GM21447 (cell line): Measurements from ENCODE around the gene PGAM1.
A peak's percentile ranks its signal among the peaks of the same experiment; 100 is the strongest.
"Not testable (repeated sequence)": the region's sequence is repeated elsewhere in the genome, so short reads cannot be mapped to it uniquely, and the experiment has no call there.

Source experiments
- ATAC-seq: cut with Tn5 transposase; IDR thresholded peaks from one replicate; pipeline ENCODE4 v1.9.1; 2021; ENCODE audit not compliant: unreplicated experiment

Gene PGAM1

DNA sequence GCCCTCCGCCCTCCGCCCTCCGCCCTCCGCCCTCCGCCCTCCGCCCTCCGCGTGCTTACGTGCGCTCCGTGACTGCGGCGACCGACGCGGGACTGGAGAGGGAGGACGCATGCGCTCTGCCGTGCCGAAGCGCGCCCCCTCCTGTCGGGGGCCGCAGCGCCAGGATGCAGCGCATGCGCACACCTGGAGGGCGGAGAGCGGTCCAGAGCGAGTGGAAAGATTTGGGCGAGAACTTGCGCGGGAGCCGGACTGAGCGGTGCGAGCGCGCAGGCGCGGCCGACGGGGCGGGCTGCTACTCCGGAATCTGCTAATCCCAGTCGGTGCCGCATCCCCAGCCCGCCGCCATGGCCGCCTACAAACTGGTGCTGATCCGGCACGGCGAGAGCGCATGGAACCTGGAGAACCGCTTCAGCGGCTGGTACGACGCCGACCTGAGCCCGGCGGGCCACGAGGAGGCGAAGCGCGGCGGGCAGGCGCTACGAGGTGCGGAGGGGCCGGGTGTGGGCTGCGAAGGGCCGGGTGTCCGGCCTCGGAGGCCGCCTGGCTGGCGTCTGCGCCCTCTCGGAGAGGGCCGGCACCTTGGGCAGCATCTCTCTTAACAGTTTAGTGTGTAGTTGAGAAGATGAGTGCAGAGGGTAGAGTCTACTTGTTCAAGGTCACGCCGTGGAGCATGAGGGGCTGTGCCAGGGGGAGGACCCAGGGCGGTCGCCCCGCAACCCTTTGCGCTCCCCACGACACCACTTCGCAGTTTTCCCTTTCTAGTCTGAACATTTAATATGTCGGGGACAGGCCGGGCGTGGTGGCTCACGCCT is at the start of gene PGAM1:
PGAM1 (plus strand) TSS at position 228 of the 812 bp plus-strand sequence; CDS start at position 345, 117 bp downstream.
- peak; percentile 75 for ATAC-seq

DNA sequence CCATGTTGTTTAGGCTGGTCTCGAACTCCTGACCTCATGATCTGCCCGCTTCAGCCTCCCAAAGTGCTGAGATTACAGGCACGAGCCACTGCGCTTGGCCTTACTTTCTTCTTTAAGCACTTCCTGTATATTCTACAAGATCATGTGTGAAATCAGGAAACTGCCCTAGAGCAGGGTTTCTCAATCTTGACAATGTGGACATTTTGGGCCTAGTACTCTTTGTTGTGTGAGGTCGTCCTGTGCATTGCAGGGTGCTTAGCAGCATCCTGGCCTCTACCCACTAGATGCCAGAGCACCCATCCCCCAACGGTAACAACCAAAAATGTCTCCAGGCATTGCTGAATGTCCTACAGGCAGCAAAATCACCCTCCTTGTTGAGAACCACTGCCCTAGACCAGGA is 49.6 kb upstream of the PGAM1 start:
- ATAC-seq = no peak

DNA sequence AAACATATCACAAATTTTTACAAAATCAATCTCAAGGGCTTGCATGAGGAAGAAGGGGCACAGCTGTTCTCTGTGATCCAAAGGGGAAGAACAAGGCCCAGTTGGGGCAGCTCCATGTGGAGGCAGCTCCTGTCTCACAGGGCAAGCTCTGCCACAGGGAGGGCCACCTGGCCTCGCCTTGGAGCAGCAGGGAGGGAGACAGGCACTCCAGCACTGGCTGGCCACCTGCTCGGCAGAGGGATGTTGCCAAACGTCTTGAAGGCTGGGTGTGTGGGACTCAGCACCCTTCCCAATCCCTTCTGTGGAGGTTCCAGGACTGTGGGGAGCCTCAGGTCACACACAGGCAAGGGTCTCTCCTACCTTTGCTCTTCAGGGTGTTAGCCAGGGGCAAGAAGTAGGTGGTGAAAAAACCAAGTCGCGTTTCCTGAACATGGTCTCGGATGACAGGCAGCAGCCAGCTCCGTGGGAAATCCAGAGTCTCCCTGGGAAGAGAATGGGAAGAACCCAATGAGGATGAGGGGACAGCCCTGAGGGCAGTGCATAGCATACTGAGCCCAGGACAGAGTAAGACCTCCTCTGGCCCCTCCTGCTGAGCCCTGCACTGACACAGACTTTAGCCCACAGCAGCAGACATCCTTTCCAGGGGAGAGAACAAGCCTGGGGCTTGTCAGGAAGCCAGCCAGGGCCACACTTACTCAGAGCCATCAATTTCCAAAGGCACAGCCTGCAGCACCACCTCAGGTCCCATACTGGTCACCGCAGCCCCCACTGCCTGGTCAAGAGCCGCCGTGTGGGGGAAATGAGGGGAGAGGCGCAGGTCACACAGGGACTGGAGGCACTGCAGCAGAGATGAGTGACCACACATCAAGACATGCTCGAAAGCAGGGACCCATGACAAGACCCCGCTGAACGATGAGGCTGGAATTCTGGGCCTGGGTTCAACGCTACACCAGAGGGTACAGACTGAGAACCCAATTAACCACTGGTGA is 46.8 kb upstream of the PGAM1 start:
- ATAC-seq = no peak

DNA sequence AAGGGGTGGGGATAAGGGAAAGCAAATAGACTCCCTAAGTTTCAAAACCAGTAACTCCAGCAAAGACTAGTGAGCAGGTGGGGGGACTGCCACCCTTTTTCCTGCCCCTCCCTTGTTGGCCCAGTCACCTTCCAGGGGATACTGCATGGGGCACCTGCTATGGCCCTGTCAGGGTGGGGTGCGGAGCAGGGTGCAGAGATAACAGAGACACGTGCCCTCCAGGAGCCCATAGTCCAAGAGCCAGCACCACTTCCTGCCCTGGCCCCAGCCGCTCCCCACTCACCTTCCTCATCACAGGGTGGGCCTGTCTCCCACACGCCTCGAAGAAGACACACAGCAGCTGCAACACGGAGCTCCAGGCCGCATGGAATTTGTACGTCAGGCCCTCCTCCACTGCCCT is 45.5 kb upstream of the PGAM1 start:
- ATAC-seq = no peak

DNA sequence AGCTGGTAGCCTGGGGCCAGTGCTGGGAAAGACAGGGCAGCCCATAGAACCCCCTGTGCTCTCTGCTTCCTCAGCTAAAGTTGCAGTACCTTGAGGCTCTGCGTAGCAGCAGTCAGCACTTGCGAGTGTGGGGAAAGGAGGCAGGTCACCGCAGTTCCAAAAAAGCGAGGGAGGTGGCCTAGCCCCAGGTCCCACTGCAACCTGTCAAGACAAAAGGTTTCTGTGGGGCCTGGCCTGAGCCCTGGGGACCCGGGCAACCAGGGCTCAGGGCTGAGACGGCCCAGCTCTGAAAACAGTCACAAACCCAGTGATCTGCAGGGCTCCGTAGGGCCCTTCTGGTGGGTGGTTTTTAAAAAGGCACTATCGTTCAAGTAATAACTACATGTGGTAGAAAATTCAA is 44.4 kb upstream of the PGAM1 start:
- ATAC-seq = no peak

DNA sequence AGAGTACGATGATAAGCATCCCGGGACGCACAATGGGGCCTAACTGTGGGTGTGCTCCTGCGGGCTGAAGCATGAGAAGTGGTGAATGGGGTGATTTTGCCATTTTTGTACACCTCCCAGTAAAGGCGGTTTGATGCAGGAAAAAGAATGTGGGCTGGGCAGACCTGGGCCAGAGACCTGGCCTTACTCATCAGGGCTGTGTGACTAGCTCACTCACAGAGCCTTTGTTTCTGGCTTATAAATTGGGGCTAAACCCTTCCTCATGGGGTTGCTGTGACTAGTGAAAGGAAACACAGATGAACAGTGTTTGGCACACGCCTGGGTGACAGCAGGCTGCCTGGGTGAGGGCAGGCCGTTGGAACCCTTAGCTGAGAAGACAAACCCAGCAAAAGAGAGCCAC is 42.8 kb upstream of the PGAM1 start:
- ATAC-seq = no peak

DNA sequence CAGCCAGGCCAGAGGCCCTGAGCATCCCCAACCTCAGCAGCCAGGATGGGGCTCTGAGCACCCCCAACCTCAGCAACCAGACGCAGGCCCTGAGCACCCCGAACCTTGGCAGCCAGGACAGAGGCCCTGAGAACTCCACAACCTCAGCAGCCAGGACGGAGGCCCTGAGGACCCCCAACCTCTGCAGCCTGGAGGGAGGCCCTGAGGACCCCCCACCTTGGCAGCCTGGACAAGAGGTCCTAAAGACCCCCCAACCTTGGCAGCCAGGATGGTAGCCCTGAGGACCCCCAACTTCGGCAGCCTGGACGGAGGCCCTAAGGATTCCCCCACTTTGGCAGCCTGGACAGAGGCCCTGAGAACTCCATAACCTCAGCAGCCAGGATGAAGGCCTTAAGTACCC is 41.8 kb upstream of the PGAM1 start:
- ATAC-seq = no peak

DNA sequence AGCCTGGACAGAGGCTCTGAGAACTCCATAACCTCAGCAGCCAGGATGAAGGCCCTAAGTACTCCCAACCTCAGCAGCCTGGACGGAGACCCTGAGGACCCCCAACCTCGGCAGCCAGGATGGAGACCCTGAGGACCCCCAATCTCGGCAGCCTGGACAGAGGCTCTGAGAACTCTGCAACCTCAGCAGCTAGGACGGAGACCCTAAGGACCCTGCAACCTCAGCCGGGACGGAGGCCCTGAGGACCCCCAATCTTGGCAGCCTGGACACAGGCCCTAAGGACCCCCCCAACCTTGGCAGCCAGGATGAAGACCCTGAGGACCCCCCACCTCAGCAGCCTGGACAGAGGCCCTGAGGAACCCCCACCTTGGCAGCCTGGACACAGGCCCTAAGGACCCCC is 41.4 kb upstream of the PGAM1 start:
- no peak for ATAC-seq

DNA sequence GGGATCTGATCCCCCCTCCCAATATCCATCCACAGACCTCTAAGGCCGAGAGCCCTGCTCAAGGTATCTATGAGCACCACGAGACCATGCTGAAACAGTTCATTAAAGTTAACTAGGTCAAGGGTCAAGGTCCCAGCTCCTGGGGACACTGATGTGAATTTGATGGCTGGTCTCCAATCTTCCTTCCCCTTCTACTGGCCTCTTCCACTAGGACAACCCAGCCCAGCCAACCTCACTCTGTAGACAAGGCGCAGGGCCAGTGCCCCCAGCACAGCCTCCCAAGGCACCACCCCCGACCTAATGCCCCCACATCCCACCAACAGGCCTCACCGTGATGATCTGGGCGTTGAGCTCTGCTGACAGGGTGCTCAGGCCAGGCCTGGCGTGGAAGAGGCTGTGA is 40.4 kb upstream of the PGAM1 start:
- ATAC-seq = no peak

DNA sequence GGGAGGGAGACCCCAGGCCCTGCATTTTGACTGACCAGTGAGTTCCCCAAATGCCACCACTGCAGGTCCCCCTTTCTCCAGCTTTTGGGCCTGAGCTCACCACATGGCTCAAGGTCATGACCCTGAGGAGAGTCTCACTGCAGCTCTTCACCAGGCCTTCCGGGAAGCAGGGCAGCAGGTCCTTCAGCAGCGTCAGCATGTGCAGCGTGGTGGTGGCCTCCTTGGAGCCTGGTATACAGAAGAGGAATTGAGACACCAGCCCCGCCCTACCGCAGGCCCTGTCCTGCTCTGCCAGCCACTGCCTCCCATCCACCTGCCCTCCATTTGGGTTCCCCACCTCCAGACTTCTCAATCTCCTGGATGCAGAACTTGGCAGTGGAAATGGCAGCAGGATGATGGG is 37.8 kb upstream of the PGAM1 start:
- ATAC-seq = no peak

DNA sequence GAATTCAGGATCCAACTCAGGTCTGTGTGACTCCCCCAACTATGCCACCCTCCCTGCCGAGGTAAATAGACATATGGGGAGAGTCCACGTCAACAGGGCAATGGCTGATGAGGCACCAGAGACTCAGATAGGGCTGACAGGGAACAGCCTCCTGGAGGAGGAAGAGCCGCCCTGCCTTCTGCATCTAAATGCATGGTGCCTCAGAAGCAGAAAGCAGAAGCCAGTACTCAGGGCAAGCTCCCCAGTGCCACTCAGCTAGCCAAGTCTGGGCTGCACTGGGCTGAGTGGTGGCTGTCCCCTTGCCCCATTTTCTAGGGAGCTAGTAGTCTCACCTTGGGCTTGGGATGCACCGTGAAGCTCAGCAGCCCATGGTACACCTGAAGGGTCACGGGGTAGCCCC is 35.9 kb upstream of the PGAM1 start:
- ATAC-seq = no peak

DNA sequence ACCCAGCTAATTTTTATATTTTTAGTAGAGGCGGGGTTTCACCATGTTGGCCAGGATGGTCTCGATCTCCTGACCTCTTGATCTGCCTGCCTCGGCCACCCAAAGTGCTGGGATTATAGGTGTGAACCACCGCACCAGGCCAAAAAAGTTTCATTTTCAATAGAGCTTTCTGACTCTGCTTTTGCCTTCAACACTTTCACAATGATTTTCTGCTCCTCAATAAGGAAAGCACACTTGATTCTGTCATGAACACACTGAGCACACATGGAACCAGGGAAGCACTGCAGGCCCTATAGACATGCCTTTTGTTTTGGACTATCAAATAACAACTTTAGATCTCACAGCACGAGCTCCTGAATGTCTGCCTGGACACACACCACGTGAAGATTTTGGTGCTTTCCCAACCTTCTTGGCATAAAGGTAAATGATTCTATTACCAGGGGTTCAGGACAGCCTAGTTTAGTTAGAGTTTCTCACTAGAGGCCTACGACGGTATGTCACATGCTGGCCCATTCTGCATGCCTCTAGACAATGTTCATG is 32.9 kb upstream of the PGAM1 start:
- no peak for ATAC-seq

DNA sequence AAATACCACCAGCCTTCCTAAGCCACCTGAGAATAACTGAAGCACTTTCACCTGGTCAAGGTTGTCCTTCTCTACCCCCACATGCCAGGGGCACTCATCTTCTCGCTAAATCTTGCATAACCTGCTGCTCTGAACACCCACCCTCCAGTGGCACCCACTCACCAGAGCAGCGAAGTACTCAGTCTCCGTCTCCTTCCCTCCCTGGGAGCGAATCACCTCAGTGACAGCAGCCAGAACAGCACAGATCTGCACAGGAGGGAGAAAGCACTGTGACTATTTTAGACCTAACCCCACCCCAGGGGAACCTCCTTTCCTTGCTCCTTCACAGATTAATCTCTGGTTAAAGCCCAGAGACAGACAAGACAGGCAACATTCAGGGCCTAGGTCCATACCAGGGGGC is 29.9 kb upstream of the PGAM1 start:
- ATAC-seq = no peak

DNA sequence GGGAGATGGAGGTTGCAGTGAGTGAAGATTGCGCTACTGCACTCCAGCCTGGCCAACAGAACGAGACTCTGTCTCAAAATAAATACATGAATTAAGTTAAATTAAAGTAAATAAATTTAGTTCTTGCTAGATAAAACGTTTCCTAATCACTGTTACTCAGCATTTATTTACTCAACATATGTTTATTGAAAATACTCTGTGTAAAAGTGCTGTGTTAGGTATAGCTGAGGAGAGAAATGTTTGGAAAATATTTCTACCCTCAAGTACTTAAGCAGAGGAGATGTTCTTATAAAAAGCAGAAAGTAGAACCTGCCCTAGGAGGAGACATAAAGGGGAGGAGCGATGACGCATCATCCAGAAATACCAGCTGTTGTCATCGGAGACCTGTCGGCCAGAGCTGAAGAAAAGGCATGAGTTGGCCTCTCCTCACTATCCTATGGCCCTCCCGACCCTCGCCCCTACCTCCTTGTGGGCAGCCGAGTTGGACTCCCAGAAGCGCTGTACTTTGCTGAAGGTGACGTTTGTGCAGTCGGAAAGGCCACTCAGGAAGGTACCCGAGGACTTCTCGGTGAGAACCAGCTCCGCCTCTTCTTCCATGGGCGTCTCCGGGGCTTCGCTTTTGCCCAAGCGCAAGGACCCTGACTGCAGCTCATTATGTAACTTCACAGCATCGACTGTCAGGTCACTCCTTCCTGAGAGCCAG is 26.0 kb upstream of the PGAM1 start:
- ATAC-seq = no peak

DNA sequence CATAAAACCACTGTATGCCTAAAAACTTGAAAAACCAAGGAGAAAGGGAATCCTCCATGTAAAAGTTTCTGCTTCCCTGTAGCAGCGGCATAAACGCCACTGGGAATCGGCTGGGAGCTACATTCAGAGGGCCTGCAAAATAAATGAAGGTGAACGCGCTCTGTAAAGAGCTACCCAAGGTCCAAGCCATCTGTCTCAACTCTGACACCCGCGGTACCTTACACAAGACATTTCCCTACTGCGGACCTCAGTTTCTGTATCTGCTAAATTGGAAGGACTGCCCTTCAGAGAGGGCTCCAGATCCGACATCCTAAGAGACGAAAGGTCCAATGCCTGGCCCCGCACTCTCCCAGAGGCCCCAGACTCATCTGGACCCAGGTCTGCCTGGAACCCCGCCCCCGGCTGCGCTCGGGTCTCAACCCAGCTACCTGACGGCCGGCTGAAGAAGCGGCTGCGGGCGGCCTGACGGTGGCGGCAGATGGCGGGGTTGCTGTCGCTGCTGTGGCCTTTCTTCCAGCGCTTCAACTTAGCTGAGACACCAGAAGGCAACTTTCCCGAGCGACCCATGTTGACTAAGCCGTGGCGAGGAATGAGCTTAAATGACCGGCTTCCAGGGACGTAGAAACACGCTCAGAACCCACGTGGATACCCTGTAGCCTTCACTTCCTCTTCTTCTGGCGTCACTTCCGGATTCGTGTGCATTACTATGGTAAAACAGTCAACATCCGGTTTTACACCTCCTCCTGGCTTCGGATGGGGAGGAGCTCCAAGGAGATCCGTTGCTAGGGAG is 25.1 kb upstream of the PGAM1 start, which contains the start of gene RRP12:
RRP12 (minus strand) TSS at position 676 of the 790 bp plus-strand sequence; CDS start at position 567, 109 bp downstream.
- ATAC-seq = peak; percentile 98

DNA sequence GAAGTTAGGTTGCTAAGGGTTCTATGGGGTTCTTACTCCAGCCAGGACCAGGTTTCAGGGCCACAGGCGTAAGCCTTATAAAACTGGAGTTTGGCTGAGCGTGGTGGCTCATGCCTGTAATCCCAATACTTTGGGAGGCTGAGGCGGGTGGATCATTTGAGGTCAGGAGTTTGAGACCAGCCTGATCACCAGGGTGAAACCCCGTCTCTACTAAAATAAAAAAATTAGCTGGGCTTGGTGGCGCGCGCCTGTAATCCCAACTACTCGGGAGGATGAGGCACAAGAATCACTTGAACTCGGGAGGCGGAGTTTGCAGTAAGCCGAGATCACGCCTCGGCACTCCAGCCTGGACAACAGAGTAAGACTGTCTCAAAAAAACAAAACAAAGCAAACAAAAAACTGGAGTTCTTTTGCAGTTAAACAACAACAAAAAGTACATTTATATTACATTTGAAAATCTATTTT is 24.5 kb upstream of the PGAM1 start:
- no peak for ATAC-seq

DNA sequence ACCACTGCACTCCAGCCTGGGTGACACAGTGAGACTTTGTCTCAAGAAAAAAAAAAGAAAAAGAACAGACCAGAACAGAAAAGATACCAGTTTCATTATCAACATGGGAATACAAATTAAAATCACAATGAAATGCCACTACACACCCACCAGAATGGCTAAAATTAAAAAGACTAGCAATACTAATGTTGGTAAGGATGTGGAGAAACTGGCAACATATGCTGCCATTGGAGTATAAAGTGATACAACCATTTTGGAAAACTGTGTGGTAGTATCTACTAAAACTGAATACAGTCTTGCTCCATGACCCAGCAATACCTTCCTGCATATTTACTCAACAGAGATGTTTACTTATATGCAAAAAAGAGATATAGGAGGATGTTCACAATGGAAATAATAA is 21.9 kb upstream of the PGAM1 start:
- ATAC-seq = no peak

DNA sequence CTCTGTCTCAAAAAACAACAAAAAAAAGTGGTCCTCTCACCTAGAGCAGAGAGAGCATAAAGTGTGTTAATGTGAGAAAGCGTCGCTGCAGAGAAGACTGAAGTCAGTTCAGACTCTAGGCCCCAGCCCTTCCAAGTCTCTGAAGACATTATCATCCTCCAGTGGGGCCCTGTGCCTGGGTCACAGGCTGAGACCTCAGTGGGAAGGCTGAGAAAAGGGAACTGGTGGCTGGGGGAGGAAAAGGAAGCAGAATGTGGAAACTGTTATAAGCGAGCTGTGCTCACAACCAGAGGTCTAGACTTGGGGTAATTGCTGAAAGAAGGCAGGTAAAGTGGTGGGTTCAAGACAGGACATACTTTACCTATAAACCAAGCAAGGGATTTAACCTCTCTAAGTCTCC is 19.9 kb upstream of the PGAM1 start:
- no peak for ATAC-seq

DNA sequence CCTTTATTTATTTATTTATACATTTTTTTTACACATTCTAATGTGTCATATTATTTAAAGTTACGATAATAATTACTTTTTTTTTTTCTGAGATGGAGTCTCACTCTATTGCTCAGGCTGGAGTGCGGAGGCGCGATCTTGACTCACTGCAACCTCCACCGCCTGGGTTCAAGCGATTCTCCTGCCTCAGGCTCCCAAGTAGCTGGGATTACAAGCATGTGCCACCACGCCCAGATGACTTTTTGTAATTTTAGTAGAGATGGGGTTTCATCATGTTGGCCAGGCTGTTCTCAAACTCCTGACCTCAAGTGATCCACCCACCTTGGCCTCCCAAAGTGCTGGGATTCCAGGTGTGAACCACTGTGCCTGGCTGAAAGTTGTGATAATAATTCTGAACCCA is 19.5 kb upstream of the PGAM1 start:
- ATAC-seq = not testable (repeated sequence)
